OCI-LY1 (cell line): ENCODE data around the gene TSBP1.

ENCODE experiments used
- H2AFZ ChIP-seq: fragments of 200-600 bp; sonication (generic), shearing (Covaris generic); 2 replicates; pipeline ENCODE4 v1.6.0; 2014; ENCODE audit warnings: antibody characterized with exemption, mild to moderate bottlenecking, low read length
- H3F3A ChIP-seq: fragments of 200-600 bp; sonication (generic), shearing (Covaris generic); 2 replicates; pipeline ENCODE4 v1.6.0; 2014; ENCODE audit warnings: mild to moderate bottlenecking, antibody characterized with exemption, low read length, moderate library complexity; ENCODE audit not compliant: insufficient read depth
- H3K27ac ChIP-seq: fragments of 200-600 bp; sonication (generic); 2 replicates; pipeline ENCODE4 v1.5.1; 2014; ENCODE audit warnings: low read length, mixed run types, mild to moderate bottlenecking, low read depth; ENCODE audit not compliant: poor library complexity, severe bottlenecking
- H3K27me3 ChIP-seq: fragments of 200-600 bp; sonication (generic); 2 replicates; pipeline ENCODE4 v1.6.0; 2014; ENCODE audit warnings: antibody characterized with exemption, mild to moderate bottlenecking, low read length, moderate library complexity; ENCODE audit not compliant: insufficient read depth
- H3K36me3 ChIP-seq: fragments of 200-600 bp; sonication (generic); 2 replicates; pipeline ENCODE4 v1.6.1; 2014; ENCODE audit warnings: mild to moderate bottlenecking, antibody characterized with exemption, low read length, moderate library complexity, mixed read lengths; ENCODE audit not compliant: insufficient read depth
- H3K4me1 ChIP-seq: fragments of 200-600 bp; sonication (generic); 2 replicates; pipeline ENCODE4 v1.5.1; 2014; ENCODE audit warnings: mild to moderate bottlenecking, low read length, moderate library complexity; ENCODE audit not compliant: insufficient read depth, severe bottlenecking
- H3K4me2 ChIP-seq: fragments of 200-600 bp; sonication (generic), shearing (Covaris generic); 2 replicates; pipeline ENCODE4 v1.6.1; 2014; ENCODE audit warnings: low read length
- H3K4me3 ChIP-seq: fragments of 200-600 bp; sonication (generic); 2 replicates; pipeline ENCODE4 v1.5.1; 2014; ENCODE audit warnings: low read length, low read depth, mild to moderate bottlenecking, mixed read lengths; ENCODE audit not compliant: poor library complexity, severe bottlenecking
- H3K79me2 ChIP-seq: fragments of 200-600 bp; shearing (Covaris generic); 2 replicates; pipeline ENCODE4 v1.6.1; 2016; ENCODE audit warnings: mixed run types, low read length, mixed read lengths; ENCODE audit not compliant: insufficient read depth
- H3K9ac ChIP-seq: fragments of 200-600 bp; sonication (generic), shearing (Covaris generic); 2 replicates; pipeline ENCODE4 v1.6.1; 2014; ENCODE audit warnings: mild to moderate bottlenecking, low read length, mixed read lengths
- H3K9me2 ChIP-seq: fragments of 200-600 bp; sonication (generic), shearing (Covaris generic); 2 replicates; pipeline ENCODE4 v1.6.1; 2014; ENCODE audit warnings: low read depth, mild to moderate bottlenecking, low read length, mixed read lengths
- H3K9me3 ChIP-seq: fragments of 200-600 bp; shearing (Covaris generic); 2 replicates; pipeline ENCODE4 v1.6.1; 2014; ENCODE audit warnings: low read length, mixed read lengths
- H4K20me1 ChIP-seq: fragments of 200-600 bp; sonication (generic), shearing (Covaris generic); 2 replicates; pipeline ENCODE4 v1.6.0; 2016; ENCODE audit warnings: mild to moderate bottlenecking, low read length; ENCODE audit not compliant: insufficient read depth
- EZH2 ChIP-seq: fragments of 200-600 bp; sonication (generic), shearing (Covaris generic); IDR thresholded peaks from 2 replicates; pipeline ENCODE4 v1.8.0; 2017; ENCODE audit warnings: borderline replicate concordance, mixed run types, mild to moderate bottlenecking, antibody characterized with exemption, low read length, moderate library complexity, mixed read lengths
- TF ChIP-seq, protein P1 (sequence below): fragments of 200-600 bp; sonication (generic), shearing (Covaris generic); IDR thresholded peaks from 2 replicates; pipeline ENCODE4 v1.5.1; 2017; ENCODE audit warnings: mild to moderate bottlenecking, antibody characterized with exemption, low read length, moderate library complexity, mixed read lengths

TSBP1 gene

DNA sequence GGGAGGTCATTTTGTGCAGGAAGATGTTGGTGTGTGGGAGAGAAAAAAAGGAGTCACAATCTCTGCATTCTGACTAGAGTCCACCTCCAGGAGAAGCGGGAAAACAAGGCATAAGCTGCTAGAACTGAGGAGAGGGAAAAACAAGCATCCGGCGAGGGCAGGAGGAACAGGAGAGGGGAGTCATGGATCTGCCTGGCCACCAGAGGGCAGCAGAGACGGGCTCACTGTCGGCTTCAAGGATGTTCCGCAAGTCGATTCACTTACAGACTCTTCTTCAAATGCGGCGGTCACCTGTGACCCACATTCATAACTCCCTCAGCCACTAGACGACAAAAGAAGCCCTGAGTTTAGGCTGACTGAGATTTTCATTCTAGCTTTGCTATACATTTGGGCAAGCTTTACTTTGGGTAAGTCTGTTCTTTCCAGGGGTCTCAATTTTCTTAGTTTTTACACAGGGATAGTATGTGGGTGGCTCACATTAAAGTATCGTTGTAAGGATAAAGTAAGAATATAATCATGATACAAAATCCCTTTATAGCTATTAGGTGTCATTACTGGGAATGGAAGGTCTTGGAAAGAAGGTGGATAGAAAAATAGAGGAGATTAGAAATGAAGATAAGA is 41.8 kb upstream of the TSBP1 start:
- no peak overlapping the region for H3K4me2 ChIP-seq

DNA sequence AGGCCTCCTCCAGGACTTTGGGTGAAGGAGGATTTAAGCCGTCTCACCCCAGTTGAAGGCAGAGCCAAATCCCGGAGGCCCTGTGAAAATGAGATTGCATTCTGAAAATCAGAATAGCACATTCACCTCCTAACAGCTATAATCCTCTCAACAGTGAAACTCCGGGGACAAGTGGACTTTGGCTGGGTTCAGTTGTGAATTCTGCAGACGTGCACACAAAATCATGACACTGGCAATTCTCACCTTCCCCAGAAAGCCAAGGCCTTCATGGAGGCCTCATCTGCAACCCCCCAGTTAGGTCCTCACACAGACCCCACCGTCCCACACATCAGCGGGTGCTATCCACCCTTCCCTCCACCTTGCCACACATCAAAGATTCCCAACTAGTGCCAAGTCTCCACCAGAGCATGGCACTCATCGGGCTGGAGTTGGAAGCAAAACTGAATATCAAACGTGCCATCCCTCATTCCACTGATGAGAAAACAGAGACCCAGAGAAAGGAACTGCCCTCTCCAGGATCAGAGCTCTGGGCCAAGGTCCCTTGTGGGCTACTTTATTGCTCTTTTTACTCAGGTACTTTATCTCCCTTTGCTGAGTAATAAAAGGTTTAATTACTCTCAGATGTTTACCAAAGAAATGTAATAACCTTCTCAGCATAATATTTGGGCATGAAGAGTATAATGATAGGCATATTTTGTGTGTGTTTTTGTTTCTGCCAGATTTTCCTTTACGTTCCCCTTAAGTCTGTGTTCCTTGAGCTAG is 40.0 kb upstream of the TSBP1 start:
- Histone ChIP-seq H3K4me1 (peaks cover 4% of the 10 kb centered on the region), H3K27me3 (no peaks in the 10 kb centered on the region), H3K4me3 (no peak overlapping the region), H3K9me3 (no peaks in the 10 kb centered on the region), H3K27ac (no peak overlapping the region), H2AFZ (no peak overlapping the region), H3K9ac (no peak overlapping the region), H3F3A (no peaks in the 10 kb centered on the region), H3K79me2 (no peaks in the 10 kb centered on the region), H4K20me1 (no peaks in the 10 kb centered on the region), H3K9me2 (no peaks in the 10 kb centered on the region), H3K4me2 (no peak overlapping the region), H3K36me3 (no peaks in the 10 kb centered on the region)
- TF ChIP-seq, protein P1, sequence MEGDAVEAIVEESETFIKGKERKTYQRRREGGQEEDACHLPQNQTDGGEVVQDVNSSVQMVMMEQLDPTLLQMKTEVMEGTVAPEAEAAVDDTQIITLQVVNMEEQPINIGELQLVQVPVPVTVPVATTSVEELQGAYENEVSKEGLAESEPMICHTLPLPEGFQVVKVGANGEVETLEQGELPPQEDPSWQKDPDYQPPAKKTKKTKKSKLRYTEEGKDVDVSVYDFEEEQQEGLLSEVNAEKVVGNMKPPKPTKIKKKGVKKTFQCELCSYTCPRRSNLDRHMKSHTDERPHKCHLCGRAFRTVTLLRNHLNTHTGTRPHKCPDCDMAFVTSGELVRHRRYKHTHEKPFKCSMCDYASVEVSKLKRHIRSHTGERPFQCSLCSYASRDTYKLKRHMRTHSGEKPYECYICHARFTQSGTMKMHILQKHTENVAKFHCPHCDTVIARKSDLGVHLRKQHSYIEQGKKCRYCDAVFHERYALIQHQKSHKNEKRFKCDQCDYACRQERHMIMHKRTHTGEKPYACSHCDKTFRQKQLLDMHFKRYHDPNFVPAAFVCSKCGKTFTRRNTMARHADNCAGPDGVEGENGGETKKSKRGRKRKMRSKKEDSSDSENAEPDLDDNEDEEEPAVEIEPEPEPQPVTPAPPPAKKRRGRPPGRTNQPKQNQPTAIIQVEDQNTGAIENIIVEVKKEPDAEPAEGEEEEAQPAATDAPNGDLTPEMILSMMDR, result no peak
- no peak for TF ChIP-seq EZH2

More for the DNA sequence above, 41.8 kb upstream of the TSBP1 start:
- Histone ChIP-seq H3F3A (no peaks in the 10 kb centered on the region), H4K20me1 (no peaks in the 10 kb centered on the region), H3K27ac (no peak overlapping the region), H3K27me3 (no peaks in the 10 kb centered on the region), H3K9me3 (no peaks in the 10 kb centered on the region), H3K79me2 (no peaks in the 10 kb centered on the region), H3K36me3 (no peaks in the 10 kb centered on the region), H3K4me1 (peaks cover 4% of the 10 kb centered on the region), H3K9me2 (no peaks in the 10 kb centered on the region), H2AFZ (no peak overlapping the region), H3K4me3 (no peak overlapping the region), H3K9ac (no peak overlapping the region)
- no peak for TF ChIP-seq EZH2
- TF ChIP-seq, protein P1, result peak; percentile 90

DNA sequence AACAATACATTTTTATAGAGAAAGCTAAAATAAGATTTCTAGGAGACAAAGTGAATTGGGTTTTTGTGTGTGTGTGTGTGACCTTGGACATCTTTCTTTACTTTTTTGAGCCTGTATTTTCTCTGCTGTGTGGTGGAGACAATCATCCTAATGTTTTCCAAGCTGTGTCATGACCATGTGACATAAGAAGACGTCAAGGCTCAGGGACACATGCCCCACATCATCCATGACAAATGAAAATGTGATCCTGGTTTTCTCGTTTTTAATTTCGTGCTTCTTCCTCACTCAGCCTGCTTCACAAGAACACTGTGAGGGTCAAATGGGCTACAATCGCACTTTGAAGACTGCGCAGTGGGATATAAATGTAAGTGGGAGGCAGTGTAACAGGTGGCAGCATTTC is 39.2 kb upstream of the TSBP1 start:
- Histone ChIP-seq H2AFZ (no peak overlapping the region), H3K9ac (no peak overlapping the region), H3K27ac (no peak overlapping the region), H3K36me3 (no peaks in the 10 kb centered on the region), H3K9me2 (no peaks in the 10 kb centered on the region), H4K20me1 (no peaks in the 10 kb centered on the region), H3K4me2 (no peak overlapping the region), H3K27me3 (no peaks in the 10 kb centered on the region), H3K4me1 (peaks cover 4% of the 10 kb centered on the region), H3K4me3 (no peak overlapping the region), H3K79me2 (no peaks in the 10 kb centered on the region), H3F3A (no peaks in the 10 kb centered on the region), H3K9me3 (no peaks in the 10 kb centered on the region)
- TF ChIP-seq EZH2, result no peak
- TF ChIP-seq, protein P1, result no peak
